ENCODE data around the gene SRC.
"Not testable (repeated sequence)": the region's sequence is repeated elsewhere in the genome, so short reads cannot be mapped to it uniquely, and the experiment has no call there.

Gene SRC

GRCh38 chr20:37336369-37337207 lies 9.4 kb upstream of the SRC start:
- peak; percentile 39 for DNase-seq (ENCODE audit: low spot score)

- no peak for DNase-seq (ENCODE audit: low spot score)
Measured at GRCh38 chr20:37337208-37337991, 8.5 kb upstream of the SRC start.

- DNase-seq (ENCODE audit: low spot score), result not testable (repeated sequence)
Measured at GRCh38 chr20:37338380-37338779, 7.6 kb upstream of the SRC start.

GRCh38 chr20:37339208-37339607 lies 6.7 kb upstream of the SRC start:
- DNase-seq (ENCODE audit: low spot score), result no peak

- DNase-seq (ENCODE audit: low spot score), result not testable (repeated sequence)
Measured at GRCh38 chr20:37339764-37340109, 6.2 kb upstream of the SRC start.

DNA sequence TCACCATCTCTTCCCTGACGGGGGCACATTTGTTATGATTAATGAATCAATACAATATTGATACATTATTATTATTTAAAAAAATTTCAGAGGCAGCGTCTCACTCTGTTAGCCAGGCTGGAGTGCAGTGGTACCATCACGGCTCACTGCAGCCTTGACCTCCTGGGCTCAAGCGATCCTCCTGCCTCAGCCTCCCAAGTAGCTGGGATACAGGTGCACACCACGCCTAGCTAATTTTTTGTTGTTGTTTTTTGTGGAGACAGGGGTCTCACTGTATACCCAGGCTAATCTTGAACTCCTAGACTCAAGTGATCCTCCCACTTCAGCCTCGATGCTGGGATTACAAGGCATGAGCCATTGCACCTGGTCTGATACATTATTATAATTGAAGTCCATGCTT lies 4.9 kb upstream of the SRC start:
- DNase-seq (ENCODE audit: low spot score), result no peak

DNA sequence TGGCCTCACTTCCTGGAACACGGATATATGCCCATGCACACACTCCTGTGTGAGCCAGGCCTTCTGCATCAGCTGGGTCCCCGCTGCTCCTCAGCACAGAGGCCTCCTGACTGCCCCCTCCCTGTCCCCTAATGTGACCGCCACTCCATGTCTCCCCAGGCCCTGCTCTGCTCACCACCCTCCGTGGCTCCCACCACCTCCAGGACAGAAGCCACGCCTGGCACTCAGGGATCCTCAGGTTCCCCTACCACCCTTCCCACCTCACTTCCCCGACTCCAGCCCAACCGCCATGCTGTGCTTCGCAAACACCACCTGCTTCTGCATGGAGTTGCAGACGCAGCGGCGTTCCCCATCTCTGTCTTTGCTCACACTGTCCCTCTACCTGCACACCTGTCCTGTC lies 4.3 kb upstream of the SRC start:
- DNase-seq (ENCODE audit: low spot score), result no peak

DNA sequence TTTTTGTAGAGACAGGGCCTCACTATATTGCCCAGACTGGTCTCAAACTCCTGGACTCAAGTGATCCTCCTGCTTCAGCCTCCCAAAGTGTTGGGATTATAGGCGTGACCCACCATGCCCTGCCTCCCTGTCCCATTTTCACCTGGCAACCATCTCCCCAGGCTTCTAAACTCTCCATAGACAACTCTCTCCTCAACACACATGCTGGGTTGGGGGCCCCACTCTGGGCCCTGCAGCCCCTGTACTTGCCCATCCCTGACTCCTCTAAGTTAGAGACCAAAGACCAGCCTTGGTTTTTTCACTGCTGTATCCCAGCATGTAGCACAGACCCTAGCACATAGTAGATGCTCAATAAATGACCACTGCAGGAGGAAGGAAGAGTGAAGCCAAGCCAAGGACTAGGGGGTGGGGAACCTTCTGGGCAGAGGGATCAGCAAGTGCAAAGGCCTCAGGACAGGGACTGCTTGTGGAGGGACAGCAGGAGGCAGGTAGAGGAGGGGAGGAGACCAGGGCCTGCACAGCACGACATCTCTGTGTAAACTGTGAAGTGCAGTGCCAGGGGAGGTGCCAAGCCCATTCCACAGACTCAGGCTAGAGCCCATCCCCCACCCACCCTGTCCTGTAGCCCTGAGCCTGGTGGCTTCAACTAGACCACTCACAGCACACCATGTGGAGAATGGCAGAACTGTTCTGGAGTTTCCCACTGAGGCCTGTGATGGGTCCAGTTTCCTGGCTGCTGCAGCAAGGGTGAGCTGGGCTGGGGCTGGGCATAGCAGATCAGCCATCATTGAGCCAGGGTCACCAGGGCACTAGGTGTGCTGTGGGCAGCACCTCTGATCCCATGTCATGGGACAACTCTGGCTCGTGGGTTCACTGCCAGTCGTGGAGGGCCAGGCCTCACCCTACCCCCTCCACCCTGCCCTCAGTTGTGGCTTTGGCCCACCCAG lies 3.4 kb upstream of the SRC start:
- no peak for DNase-seq (ENCODE audit: low spot score)

DNA sequence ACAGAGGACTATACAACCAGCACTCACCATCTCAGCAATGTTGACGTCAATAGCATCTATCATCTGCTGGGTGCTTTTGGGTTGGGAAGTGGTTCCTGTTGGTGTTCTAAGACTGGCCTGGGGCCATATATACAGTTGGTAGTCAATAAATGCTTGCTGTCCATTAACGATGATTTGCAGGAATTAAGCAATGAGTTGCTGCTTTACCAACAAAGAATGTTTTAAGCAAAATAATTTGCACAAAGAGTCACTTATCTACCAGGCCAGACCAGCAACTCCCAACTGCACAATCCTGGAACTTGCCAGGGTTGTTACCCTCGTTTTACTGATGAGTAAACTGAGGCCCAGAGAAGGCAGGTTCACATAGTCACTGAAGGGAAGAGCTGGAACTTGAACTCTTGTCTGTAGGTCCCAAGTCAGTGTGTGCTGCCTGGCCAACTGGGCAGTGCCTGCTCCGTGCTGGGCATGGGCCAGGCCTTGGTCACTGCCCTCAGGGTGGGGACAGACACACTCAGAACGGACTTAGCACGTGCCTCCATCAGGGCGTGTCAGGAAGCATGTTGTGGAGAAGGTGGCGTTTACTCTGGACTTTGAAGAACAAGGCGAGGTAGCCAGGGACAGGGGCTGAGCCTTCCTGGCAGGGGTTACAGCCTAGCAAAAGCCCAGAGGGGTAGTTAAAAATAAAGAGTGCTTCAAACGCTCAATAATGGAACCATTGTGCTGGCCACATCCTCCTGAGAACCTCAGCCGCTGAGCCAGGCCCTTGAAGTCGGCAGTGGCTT lies 2.5 kb upstream of the SRC start:
- DNase-seq (ENCODE audit: low spot score), result no peak

DNA sequence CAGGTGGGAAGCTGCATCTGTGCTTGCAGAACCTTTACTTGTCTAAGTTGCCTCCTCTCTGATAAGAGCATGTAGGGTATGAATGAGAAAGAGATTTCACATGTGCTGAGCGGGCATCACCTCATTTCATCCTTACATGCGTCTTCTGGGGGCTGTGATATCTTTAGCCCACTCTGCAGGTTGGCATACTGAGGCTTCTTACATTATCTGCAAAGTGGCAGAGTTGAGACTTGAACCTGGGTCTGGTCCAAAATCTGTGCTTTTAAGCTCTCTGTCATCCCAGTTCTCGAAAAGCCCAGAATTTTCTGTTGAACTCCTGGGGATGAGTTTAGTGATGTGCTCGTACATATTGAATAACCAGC lies 2.0 kb upstream of the SRC start:
- DNase-seq (ENCODE audit: low spot score), result no peak

- no peak for DNase-seq (ENCODE audit: low spot score)
Measured at GRCh38 chr20:37344506-37345338, 1.2 kb upstream of the SRC start.

DNA sequence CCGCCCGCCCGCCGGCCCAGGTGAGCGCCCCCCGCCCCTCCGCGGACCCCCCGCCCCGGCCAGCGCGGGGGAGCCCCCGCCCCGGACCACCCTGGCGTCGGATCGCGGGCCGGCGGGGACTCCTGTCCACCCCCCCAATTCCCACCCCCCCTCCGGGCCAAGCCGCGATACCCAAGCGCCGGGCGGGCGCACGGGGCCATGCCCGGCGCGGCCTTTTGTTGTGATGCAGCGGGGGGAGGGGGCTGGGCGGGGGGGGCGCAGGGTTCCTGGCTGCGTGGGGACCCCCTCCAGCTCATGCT lies 245 bp downstream of the SRC start:
- no peak for DNase-seq (ENCODE audit: low spot score)

- DNase-seq (ENCODE audit: low spot score), result no peak
Measured at GRCh38 chr20:37346535-37347346, 801 bp downstream of the SRC start.

DNA sequence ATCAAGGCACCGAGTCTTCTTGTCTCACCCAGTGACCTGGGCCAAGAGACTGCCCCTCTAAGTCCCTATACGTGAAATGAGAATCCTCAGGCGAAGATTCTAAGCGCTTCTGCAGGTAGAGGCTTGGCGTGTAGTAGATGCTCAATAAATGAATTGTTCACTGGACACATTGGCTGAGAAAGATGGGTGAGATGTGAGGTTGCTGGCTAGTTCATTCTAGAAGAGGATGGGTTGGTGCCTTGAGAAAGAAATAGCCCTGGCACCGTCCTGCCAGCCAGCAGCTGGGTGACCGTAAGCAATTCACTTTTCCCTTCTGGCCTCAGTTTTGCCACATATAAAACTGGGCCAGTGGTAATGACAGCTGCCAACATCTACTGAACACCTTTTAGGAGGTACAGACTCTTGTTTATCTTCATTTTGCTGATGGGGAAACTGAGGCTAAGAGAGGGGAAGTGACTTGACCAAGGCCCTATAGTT lies 1.4 kb downstream of the SRC start:
- no peak for DNase-seq (ENCODE audit: low spot score)

- no peak for DNase-seq (ENCODE audit: low spot score)
Measured at GRCh38 chr20:37347891-37348791, 2.2 kb downstream of the SRC start.

DNA sequence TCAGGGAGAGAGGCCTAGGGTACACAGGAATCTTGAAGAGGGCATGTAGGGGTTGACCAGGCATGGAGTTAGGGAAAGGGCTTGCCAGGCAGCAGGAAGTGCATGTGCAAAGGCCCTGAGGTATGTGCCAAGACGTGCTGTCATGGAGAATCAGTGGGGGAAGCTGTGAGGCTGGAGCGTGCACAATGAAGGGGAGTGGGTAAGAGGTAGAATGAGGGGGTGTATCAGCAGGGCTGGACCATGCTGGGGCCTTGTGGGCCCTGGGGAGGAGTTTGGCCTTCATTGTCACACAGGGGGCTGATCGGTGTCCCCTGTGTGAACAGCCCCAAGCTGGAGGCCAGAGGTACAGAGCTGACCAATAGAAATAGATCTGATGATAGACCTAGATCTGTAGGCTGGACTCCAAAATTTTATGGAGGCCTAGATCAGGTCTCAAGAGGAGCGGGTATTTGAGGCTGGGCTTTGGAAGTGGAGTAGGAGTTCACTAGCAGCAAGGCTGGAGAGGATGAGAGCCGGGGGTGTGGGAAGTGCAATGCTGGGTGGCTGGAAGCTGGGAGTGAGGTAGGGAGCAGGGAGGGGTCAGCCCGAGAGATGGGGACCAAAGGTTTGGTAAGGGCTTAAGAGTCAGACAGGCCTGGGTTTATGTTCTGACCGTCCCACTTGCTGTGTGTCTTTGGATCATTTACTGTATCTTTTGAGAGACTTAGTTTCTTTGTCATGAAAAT lies 3.0 kb downstream of the SRC start:
- DNase-seq (ENCODE audit: low spot score), result no peak

- no peak for DNase-seq (ENCODE audit: low spot score)
Measured at GRCh38 chr20:37349517-37350491, 3.9 kb downstream of the SRC start.
